ENCODE measurements around the gene HYAL2.

Gene HYAL2

GRCh38 chr3:50350527-50351322 is 28.2 kb upstream of the HYAL2 start, which contains the start of the genes CYB561D2 and NPRL2:
TSS of gene CYB561D2 (plus strand) at chr3:50350862. CDS start at chr3:50351434, 572 bp downstream.
TSS of gene NPRL2 (minus strand) at chr3:50350775. CDS start at chr3:50350652, 123 bp downstream.
- peak; percentile 96 for DNase-seq (ENCODE audit: low spot score)
- no peak for TF ChIP-seq CTCF (IDR thresholded peaks at IDR 0.05; ENCODE audit: extremely low read depth, insufficient read depth, missing control alignments)
- in situ Hi-C loops (cut with MboI; ENCODE audit: low pct_unique_long_range_greater_than_20kb, low sequenced_read_pairs, unreplicated experiment), result no loop called here

- DNase-seq (ENCODE audit: low spot score), result no peak
- TF ChIP-seq CTCF (IDR thresholded peaks at IDR 0.05; ENCODE audit: extremely low read depth, insufficient read depth, missing control alignments), result no peak
- in situ Hi-C loops (cut with MboI; ENCODE audit: low pct_unique_long_range_greater_than_20kb, low sequenced_read_pairs, unreplicated experiment), result no loop called here
Measured at GRCh38 chr3:50350213-50350526, 27.6 kb upstream of the HYAL2 start.

GRCh38 chr3:50347187-50347813 is 24.8 kb upstream of the HYAL2 start:
- peak; percentile 75 for DNase-seq (ENCODE audit: low spot score)
- peak; percentile 59 for TF ChIP-seq CTCF (IDR thresholded peaks at IDR 0.05; ENCODE audit: extremely low read depth, insufficient read depth, missing control alignments)
- in situ Hi-C loops (cut with MboI; ENCODE audit: low pct_unique_long_range_greater_than_20kb, low sequenced_read_pairs, unreplicated experiment), result loop anchor here (10.0 kb wide), 1 partner anchor 208 kb away; no protein-coding TSS in a partner anchor

- TF ChIP-seq CTCF (IDR thresholded peaks at IDR 0.05; ENCODE audit: extremely low read depth, insufficient read depth, missing control alignments), result no peak
- DNase-seq (ENCODE audit: low spot score), result peak; percentile 87
- in situ Hi-C loops (cut with MboI; ENCODE audit: low pct_unique_long_range_greater_than_20kb, low sequenced_read_pairs, unreplicated experiment), result loop anchor here (10.0 kb wide), 1 partner anchor 209 kb away; no protein-coding TSS in a partner anchor
Measured at GRCh38 chr3:50345586-50346234, 23.2 kb upstream of the HYAL2 start, which contains the start of gene ZMYND10. TSS of gene ZMYND10 (minus strand) at chr3:50345732. CDS start at chr3:50345579, 153 bp downstream.

GRCh38 chr3:50345008-50345407 is 22.5 kb upstream of the HYAL2 start:
- DNase-seq (ENCODE audit: low spot score), result no peak
- in situ Hi-C loops (cut with MboI; ENCODE audit: low pct_unique_long_range_greater_than_20kb, low sequenced_read_pairs, unreplicated experiment), result loop anchor here (10.0 kb wide), 1 partner anchor 210 kb away; no protein-coding TSS in a partner anchor
- TF ChIP-seq CTCF (IDR thresholded peaks at IDR 0.05; ENCODE audit: extremely low read depth, insufficient read depth, missing control alignments), result no peak

Measured in GM13977 (cell line).